ENCODE measurements around the gene B3GALT6.

The B3GALT6 gene

DNA sequence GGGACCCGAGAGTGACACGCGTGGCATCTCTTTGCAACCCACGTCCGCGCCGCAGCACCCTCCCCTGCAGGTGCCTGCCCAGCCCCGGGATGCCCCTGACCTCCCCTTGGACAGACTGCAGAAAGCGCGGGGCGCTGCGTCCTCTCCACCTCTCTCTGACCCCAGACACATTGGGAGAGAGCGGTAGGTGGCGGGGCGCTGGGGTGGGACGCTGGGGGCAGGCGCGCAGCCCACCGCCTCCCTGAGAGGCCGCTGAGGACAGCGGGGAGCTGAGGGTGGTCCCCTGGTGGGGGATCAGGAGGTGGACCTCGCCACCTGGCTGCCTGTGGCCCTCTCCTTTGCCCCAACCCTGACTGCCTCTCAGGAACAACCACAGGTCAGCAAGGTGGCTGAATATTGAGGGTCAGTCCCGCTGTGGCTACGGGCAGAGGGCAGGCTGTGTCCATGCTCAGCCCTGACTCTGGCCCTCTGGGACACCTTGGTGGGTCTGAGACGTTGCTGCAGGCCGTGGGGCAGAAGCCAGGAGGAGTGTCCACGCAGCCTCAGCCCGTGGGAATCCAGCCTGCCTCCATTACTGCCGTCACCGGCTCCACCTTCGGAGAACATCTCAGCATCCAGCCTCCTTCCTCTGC, 42.4 kb downstream of the B3GALT6 start:
- Histone ChIP-seq H3K27ac (ENCODE audit: low read depth, low read length) (no peak overlapping the region), H3K9me3 (ENCODE audit: control insufficient read depth, insufficient read depth, low read length) (no peaks in the 10 kb centered on the region), H3K4me1 (ENCODE audit: control insufficient read depth, insufficient read depth, low read length) (no peaks in the 10 kb centered on the region), H3K27me3 (ENCODE audit: control insufficient read depth, insufficient read depth, low read length) (no peaks in the 10 kb centered on the region; the same call in 1 of the 2 replicates), H3K36me3 (ENCODE audit: control insufficient read depth, insufficient read depth, low read length) (peaks cover 7% of the 10 kb centered on the region; the same call in 1 of the 2 replicates), H3K4me3 (ENCODE audit: low read depth, low read length) (peak overlapping the region; percentile 73), H3K9ac (ENCODE audit: low read depth, low read length) (no peak overlapping the region)

GRCh38 chr1:1274931-1275431, 42.9 kb downstream of the B3GALT6 start:
- Histone ChIP-seq H3K9me3 (ENCODE audit: control insufficient read depth, insufficient read depth, low read length) (no peaks in the 10 kb centered on the region), H3K36me3 (ENCODE audit: control insufficient read depth, insufficient read depth, low read length) (peaks cover 7% of the 10 kb centered on the region; the same call in 1 of the 2 replicates), H3K27ac (ENCODE audit: low read depth, low read length) (no peak overlapping the region), H3K9ac (ENCODE audit: low read depth, low read length) (no peak overlapping the region), H3K4me1 (ENCODE audit: control insufficient read depth, insufficient read depth, low read length) (no peaks in the 10 kb centered on the region), H3K4me3 (ENCODE audit: low read depth, low read length) (no peak overlapping the region), H3K27me3 (ENCODE audit: control insufficient read depth, insufficient read depth, low read length) (no peaks in the 10 kb centered on the region; the same call in 1 of the 2 replicates)

- Histone ChIP-seq H3K27ac (ENCODE audit: low read depth, low read length) (no peak overlapping the region), H3K4me3 (ENCODE audit: low read depth, low read length) (no peak overlapping the region)
These were observed 43.8 kb downstream of the B3GALT6 start for GRCh38 chr1:1275836-1276235.

DNA sequence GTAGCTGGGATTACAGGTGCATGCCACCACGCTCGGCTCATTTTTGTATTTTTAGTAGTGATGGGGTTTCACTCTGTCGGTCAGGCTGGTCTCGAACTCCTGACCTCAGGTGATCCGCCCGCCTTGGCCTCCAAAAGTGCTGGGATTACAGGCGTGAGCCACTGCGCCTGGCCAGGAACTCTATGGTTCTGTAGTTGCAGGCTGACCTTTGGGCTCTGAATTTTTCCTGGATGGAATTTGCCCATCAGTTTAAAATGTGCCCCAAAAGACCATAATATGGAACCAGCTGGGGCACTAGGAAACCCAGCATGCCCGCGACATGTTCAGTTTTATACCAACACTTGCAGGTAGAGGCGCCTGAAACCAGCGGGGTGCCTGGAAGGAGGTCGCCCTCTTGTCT, 46.6 kb downstream of the B3GALT6 start:
- H3K9me3 ChIP-seq (ENCODE audit: control insufficient read depth, insufficient read depth, low read length) = no peaks in the 10 kb centered on the region
- H3K4me1 ChIP-seq (ENCODE audit: control insufficient read depth, insufficient read depth, low read length) = no peaks in the 10 kb centered on the region
- H3K27me3 ChIP-seq (ENCODE audit: control insufficient read depth, insufficient read depth, low read length) = no peaks in the 10 kb centered on the region; the same call in 1 of the 2 replicates
- no peak overlapping the region for H3K4me3 ChIP-seq (ENCODE audit: low read depth, low read length)
- no peak overlapping the region for H3K27ac ChIP-seq (ENCODE audit: low read depth, low read length)
- no peak overlapping the region for H3K9ac ChIP-seq (ENCODE audit: low read depth, low read length)
- no peaks in the 10 kb centered on the region for H3K36me3 ChIP-seq (ENCODE audit: control insufficient read depth, insufficient read depth, low read length)

More at GRCh38 chr1:1275836-1276235, 43.8 kb downstream of the B3GALT6 start:
- H3K36me3 ChIP-seq (ENCODE audit: control insufficient read depth, insufficient read depth, low read length) = peaks cover 7% of the 10 kb centered on the region; the same call in 1 of the 2 replicates
- H3K9me3 ChIP-seq (ENCODE audit: control insufficient read depth, insufficient read depth, low read length) = no peaks in the 10 kb centered on the region
- no peak overlapping the region for H3K9ac ChIP-seq (ENCODE audit: low read depth, low read length)
- H3K4me1 ChIP-seq (ENCODE audit: control insufficient read depth, insufficient read depth, low read length) = no peaks in the 10 kb centered on the region
- no peaks in the 10 kb centered on the region; the same call in 1 of the 2 replicates for H3K27me3 ChIP-seq (ENCODE audit: control insufficient read depth, insufficient read depth, low read length)

GRCh38 chr1:1279028-1279427, 47.0 kb downstream of the B3GALT6 start:
- H3K9ac ChIP-seq (ENCODE audit: low read depth, low read length) = no peak overlapping the region
- H3K4me3 ChIP-seq (ENCODE audit: low read depth, low read length) = no peak overlapping the region
- no peaks in the 10 kb centered on the region; the same call in 1 of the 2 replicates for H3K27me3 ChIP-seq (ENCODE audit: control insufficient read depth, insufficient read depth, low read length)
- no peaks in the 10 kb centered on the region for H3K9me3 ChIP-seq (ENCODE audit: control insufficient read depth, insufficient read depth, low read length)
- no peaks in the 10 kb centered on the region for H3K4me1 ChIP-seq (ENCODE audit: control insufficient read depth, insufficient read depth, low read length)
- no peak overlapping the region for H3K27ac ChIP-seq (ENCODE audit: low read depth, low read length)
- no peaks in the 10 kb centered on the region for H3K36me3 ChIP-seq (ENCODE audit: control insufficient read depth, insufficient read depth, low read length)

DNA sequence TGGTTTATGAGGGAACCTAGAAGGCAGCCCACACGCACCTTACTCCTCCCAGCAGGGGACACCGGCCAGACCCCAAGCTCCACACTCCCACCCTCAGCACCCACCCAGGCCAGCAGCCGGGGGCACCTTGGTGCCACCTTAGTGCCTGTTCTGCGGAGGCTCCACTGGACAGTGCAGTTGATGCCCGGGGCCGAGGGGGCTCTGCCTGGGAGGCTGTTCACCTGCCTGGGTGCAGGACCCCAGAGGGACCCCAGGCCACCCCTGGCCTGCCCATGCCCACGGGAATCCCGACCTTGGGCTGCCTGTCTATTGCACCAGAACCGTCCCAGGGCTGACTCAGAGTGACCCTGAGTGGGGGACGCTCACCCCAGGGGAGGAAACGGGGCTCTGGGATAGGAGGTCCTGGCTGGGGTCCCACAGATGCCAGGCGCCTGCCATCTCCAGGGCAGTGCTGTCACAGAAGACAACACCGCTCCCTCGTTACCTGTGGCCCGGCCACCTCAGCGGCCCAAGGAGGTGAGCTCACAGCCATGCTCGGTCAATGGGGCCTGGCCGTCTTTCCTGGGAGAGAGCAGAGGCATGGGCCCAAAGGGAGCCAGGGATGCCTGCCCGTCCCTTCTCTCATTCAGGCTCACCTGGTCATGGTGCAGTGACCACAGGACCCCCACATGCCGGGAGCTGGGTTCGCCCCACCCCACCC, 48.9 kb downstream of the B3GALT6 start:
- Histone ChIP-seq H3K36me3 (ENCODE audit: control insufficient read depth, insufficient read depth, low read length) (no peaks in the 10 kb centered on the region), H3K9ac (ENCODE audit: low read depth, low read length) (no peak overlapping the region), H3K4me3 (ENCODE audit: low read depth, low read length) (no peak overlapping the region), H3K27me3 (ENCODE audit: control insufficient read depth, insufficient read depth, low read length) (no peaks in the 10 kb centered on the region), H3K9me3 (ENCODE audit: control insufficient read depth, insufficient read depth, low read length) (no peaks in the 10 kb centered on the region), H3K27ac (ENCODE audit: low read depth, low read length) (no peak overlapping the region), H3K4me1 (ENCODE audit: control insufficient read depth, insufficient read depth, low read length) (no peaks in the 10 kb centered on the region)

GRCh38 chr1:1281533-1282321, 49.7 kb downstream of the B3GALT6 start:
- H3K36me3 ChIP-seq (ENCODE audit: control insufficient read depth, insufficient read depth, low read length) = no peaks in the 10 kb centered on the region
- no peak overlapping the region for H3K9ac ChIP-seq (ENCODE audit: low read depth, low read length)
- no peaks in the 10 kb centered on the region for H3K27me3 ChIP-seq (ENCODE audit: control insufficient read depth, insufficient read depth, low read length)
- H3K27ac ChIP-seq (ENCODE audit: low read depth, low read length) = no peak overlapping the region
- H3K4me3 ChIP-seq (ENCODE audit: low read depth, low read length) = no peak overlapping the region
- no peaks in the 10 kb centered on the region for H3K4me1 ChIP-seq (ENCODE audit: control insufficient read depth, insufficient read depth, low read length)
- H3K9me3 ChIP-seq (ENCODE audit: control insufficient read depth, insufficient read depth, low read length) = no peaks in the 10 kb centered on the region

- Histone ChIP-seq H3K9me3 (ENCODE audit: control insufficient read depth, insufficient read depth, low read length) (no peaks in the 10 kb centered on the region), H3K36me3 (ENCODE audit: control insufficient read depth, insufficient read depth, low read length) (no peaks in the 10 kb centered on the region), H3K27me3 (ENCODE audit: control insufficient read depth, insufficient read depth, low read length) (no peaks in the 10 kb centered on the region), H3K9ac (ENCODE audit: low read depth, low read length) (no peak overlapping the region), H3K4me3 (ENCODE audit: low read depth, low read length) (no peak overlapping the region), H3K4me1 (ENCODE audit: control insufficient read depth, insufficient read depth, low read length) (no peaks in the 10 kb centered on the region), H3K27ac (ENCODE audit: low read depth, low read length) (no peak overlapping the region)
These were observed 51.0 kb downstream of the B3GALT6 start for GRCh38 chr1:1282998-1283397.

DNA sequence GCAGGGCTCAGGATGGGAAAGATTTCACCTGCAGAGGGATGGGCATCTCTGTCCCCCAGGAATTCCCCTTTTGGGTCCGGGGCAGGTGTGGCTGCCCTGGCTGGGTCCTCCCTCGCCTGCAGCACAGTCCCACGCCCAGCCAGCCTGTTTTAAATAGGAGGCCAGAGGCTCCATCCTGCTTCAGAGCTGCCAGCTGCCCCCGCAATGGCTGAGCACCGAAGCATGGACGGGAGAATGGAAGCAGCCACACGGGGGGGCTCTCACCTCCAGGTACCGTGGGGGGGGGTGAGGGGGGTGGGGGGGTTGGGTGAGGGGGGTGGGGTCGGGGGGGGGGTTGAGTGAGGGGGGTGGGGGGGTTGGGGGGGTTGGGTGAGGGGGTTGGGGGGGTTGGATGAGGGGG, 51.8 kb downstream of the B3GALT6 start:
- no peaks in the 10 kb centered on the region for H3K27me3 ChIP-seq (ENCODE audit: control insufficient read depth, insufficient read depth, low read length)

More for the DNA sequence above, 51.8 kb downstream of the B3GALT6 start:
- H3K4me1 ChIP-seq (ENCODE audit: control insufficient read depth, insufficient read depth, low read length) = no peaks in the 10 kb centered on the region
- H3K9ac ChIP-seq (ENCODE audit: low read depth, low read length) = no peak overlapping the region
- H3K4me3 ChIP-seq (ENCODE audit: low read depth, low read length) = no peak overlapping the region
- no peaks in the 10 kb centered on the region for H3K9me3 ChIP-seq (ENCODE audit: control insufficient read depth, insufficient read depth, low read length)
- H3K36me3 ChIP-seq (ENCODE audit: control insufficient read depth, insufficient read depth, low read length) = no peaks in the 10 kb centered on the region
- H3K27ac ChIP-seq (ENCODE audit: low read depth, low read length) = no peak overlapping the region

Measured in HUES48 (cell line).